ENCODE data around the gene F11R.
A peak's percentile ranks its signal among the peaks of the same experiment; 100 is the strongest.

DNA sequence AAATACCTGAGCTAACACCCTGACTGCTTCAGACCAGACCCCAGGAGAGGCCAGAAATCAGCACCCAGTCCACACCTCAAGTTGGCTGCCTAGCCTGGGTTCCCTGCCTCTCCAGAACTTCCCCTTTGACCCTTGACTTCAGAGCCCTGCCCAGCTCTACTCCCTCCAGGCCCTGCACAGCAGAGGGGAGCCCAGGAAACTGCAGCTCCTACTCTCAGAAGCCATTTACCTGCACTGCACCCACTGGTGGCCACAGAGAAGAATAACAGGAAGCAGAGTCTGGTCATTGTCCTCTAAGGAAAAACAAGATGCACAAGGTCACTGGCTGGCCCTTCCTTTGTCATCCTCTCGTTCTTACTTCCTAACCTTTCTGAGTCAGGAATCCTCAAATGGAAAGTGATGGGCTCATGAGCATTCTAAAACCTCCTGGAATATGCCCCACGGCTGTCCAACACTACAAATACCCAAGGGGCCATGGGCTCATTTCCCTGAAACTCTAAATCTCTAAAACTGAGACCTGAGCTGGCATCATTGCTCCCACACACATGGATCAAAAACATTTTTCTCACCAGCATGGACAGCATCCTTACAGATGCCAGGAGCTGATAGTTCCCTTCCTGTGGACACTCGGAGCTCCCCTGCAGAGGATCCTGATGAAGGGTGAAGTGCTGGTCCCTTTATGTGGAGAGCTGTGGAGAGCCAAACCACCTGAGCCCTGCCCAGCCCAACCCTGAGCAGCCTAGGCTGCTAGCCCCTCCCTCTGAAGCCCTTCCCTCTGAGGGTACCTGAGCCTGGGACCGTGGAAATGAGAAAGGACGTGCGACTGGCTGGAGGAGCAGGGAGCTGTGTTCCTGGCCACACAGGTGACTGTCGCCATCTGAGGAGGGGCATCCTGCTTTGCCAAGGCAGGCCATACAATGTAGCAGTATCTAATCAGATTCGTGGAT lies 66.5 kb downstream of the F11R start, which contains the start of gene ITLN2:
- TF ChIP-seq CTCF (IDR thresholded peaks at IDR 0.05) (peak in 1 of 4 experiments; percentile 11), POLR2A (IDR thresholded peaks at IDR 0.05) (no peak)

Measured in uterus (tissue), 2 donors.